ENCODE results near the gene GADD45A. TPM values are rescaled to one million over a fixed set of nuclear protein-coding genes. Genes with fewer than 3 reads are reported as not detected.

Gene GADD45A
- total and polyA plus RNA-seq, 5 experiments from 2014 or later, result 4.1 to 19.5 (median 13.0) TPM

DNA sequence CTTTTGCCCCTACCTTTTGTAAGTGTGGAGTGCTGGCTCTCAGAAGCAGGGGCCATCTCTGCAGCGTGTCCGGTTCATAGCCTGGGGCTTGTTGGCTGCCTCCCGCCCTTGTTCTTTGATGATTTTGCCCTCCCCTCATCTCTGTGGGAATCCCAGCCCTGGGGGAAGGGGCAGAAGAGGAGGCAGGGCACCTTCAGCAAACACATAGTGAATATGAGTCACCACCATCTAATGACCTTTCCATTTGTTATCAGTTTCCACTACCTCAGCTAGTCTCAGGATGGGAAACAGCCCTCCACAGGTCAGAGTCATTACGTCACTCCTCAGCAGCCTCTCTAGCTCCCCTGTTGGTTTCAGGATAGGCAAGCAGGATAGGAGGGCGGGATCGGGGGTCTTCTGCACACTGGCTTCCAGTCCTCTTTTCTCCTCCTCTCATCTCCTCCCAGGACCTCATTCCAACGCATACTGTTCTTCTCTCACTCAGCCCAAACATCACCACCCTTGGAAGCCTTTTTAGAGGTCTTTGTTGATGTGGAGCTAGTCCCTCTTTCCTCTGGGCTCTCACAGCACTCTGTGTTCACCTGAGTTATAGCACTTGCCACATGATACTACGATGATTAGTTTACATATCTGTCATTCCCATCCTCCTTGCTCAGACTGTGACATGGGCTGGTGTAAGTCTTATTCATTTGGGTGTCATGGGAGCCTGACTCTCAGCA is 15.8 kb downstream of the GADD45A start:
- Mint-ChIP-seq H3K4me3 (no peak overlapping the region), H3K27ac (no peak overlapping the region), H3K36me3 (no peaks in the 10 kb centered on the region), H3K9me3 (no peaks in the 10 kb centered on the region), H3K4me1 (peaks cover 0 to 3% (median 0%) of the 10 kb centered on the region in 4 donors), H3K27me3 (peaks cover 0 to 5% (median 1%) of the 10 kb centered on the region in 5 donors)
- ATAC-seq, result no peak
- DNase-seq, result no peak
- POLR2A ChIA-PET, result no interaction called here

GRCh38 chr1:67701876-67702275 is 16.9 kb downstream of the GADD45A start:
- no peaks in the 10 kb centered on the region for H3K36me3 Mint-ChIP-seq
- ATAC-seq, result no peak
- peaks cover 0 to 4% (median 0%) of the 10 kb centered on the region in 4 donors for H3K4me1 Mint-ChIP-seq
- no peak overlapping the region for H3K4me3 Mint-ChIP-seq
- POLR2A ChIA-PET, result no interaction called here
- H3K27me3 Mint-ChIP-seq, result peaks cover 0 to 5% (median 1%) of the 10 kb centered on the region in 5 donors
- no peak for DNase-seq
- H3K27ac Mint-ChIP-seq, result no peak overlapping the region
- H3K9me3 Mint-ChIP-seq, result no peaks in the 10 kb centered on the region

DNA sequence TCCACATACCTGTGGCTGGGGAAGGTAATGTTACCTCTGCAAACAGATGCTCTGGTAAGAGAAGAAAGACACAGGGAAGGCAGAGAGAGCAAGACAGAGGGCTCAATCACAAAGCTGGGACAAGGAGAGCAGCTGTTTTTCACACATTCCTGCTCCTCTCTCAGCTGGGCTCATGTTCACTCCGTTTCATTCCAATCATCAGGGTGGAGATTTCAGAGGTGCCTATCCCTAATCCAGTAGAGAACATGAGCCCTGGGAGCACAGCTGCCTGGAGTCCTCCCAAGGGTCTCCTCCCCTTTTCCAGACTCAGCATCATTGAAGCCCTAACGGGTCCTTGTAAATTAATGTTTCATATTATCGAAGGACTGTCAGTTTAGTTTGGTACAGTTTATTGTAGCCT is 19.4 kb downstream of the GADD45A start:
- ATAC-seq (no peak), DNase-seq (no peak)
- POLR2A ChIA-PET, result no interaction called here
- Mint-ChIP-seq H3K27me3 (peaks cover 0 to 5% (median 1%) of the 10 kb centered on the region in 5 donors), H3K36me3 (no peaks in the 10 kb centered on the region), H3K4me3 (no peak overlapping the region), H3K27ac (no peak overlapping the region), H3K4me1 (peaks cover 0 to 4% (median 0%) of the 10 kb centered on the region in 4 donors), H3K9me3 (no peaks in the 10 kb centered on the region)

- H3K9me3 Mint-ChIP-seq, result no peaks in the 10 kb centered on the region
- no peak overlapping the region for H3K4me3 Mint-ChIP-seq
- ATAC-seq, result no peak
- DNase-seq, result no peak
- H3K4me1 Mint-ChIP-seq, result peaks cover 0 to 2% (median 0%) of the 10 kb centered on the region in 4 donors
- no peak overlapping the region for H3K27ac Mint-ChIP-seq
- POLR2A ChIA-PET, result no interaction called here
- no peaks in the 10 kb centered on the region for H3K36me3 Mint-ChIP-seq
- peaks cover 0 to 5% (median 1%) of the 10 kb centered on the region in 5 donors for H3K27me3 Mint-ChIP-seq
Observed at GRCh38 chr1:67705735-67706453, 20.9 kb downstream of the GADD45A start.

DNA sequence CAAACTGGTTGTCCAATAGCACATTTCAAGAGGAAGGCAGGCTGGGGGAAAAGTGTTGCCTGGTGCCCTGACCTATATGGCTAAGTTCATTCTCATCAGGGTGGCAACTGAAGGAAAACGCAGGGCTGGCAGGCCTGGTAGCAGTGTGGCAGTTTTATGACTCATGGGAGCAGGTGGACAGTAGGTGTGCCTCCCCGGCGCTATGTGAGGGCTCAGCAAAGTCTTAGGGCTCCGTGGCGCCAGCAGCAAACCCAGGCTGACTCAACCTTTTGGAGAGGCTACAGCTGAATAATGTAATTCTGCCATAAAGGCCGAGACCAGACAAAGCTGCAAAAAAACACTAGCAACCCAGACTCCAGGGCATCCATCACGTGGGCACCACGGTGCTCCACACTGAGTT is 23.6 kb downstream of the GADD45A start:
- Mint-ChIP-seq H3K4me3 (no peak overlapping the region), H3K27ac (peak overlapping the region in 1 of 10 donors; percentile 64), H3K27me3 (peaks cover 0 to 1% (median 0%) of the 10 kb centered on the region in 5 donors), H3K4me1 (peaks cover 0 to 2% (median 0%) of the 10 kb centered on the region in 4 donors), H3K9me3 (no peaks in the 10 kb centered on the region), H3K36me3 (no peaks in the 10 kb centered on the region)
- no peak for DNase-seq
- POLR2A ChIA-PET, result no interaction called here
- ATAC-seq, result no peak

- H3K27me3 Mint-ChIP-seq, result peaks cover 0 to 4% (median 0%) of the 10 kb centered on the region in 5 donors
- peaks cover 0 to 2% (median 0%) of the 10 kb centered on the region in 4 donors for H3K4me1 Mint-ChIP-seq
- H3K4me3 Mint-ChIP-seq, result no peak overlapping the region
- DNase-seq (no peak), ATAC-seq (no peak)
- POLR2A ChIA-PET, result no interaction called here
- H3K9me3 Mint-ChIP-seq, result no peaks in the 10 kb centered on the region
- no peak overlapping the region for H3K27ac Mint-ChIP-seq
- no peaks in the 10 kb centered on the region for H3K36me3 Mint-ChIP-seq
Observed at GRCh38 chr1:67710417-67710816, 25.4 kb downstream of the GADD45A start.

DNA sequence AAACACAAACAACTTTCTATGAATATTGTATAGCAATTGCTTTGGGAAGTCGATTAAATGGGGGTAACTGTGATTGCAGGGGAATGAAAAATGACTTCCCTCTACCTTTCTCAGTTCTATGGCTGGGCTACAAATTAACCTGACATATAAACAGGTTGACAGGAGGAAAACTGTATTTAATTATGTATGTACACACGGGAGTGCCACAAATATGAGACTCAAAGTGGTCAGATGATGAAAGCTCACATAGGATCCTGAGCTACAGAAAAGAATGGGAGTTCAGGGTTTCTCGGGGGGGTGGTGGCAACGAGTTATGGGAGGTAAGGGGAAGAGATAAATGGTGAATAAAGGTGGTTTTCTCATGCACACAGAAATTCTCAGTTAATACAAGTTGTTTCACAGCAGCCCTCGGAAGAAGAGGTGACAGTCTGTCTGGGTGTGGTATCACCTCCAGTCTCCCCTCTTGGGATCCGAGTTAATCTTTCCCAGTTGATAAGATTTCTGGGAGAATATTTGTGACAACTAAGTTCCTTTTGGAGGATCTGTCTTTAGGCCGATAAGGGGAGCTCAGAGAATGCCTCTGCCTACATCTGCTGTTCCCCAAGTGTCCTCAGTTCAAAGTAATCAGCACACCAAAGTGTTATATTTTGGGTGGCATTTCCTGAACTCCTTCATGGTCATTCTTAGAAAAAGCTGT is 26.3 kb downstream of the GADD45A start:
- H3K27ac Mint-ChIP-seq, result no peak overlapping the region

GRCh38 chr1:67711855-67712212 is 26.8 kb downstream of the GADD45A start:
- Mint-ChIP-seq H3K27ac (no peak overlapping the region), H3K36me3 (no peaks in the 10 kb centered on the region), H3K4me1 (no peaks in the 10 kb centered on the region), H3K9me3 (no peaks in the 10 kb centered on the region), H3K4me3 (no peak overlapping the region), H3K27me3 (peaks cover 0 to 4% (median 0%) of the 10 kb centered on the region in 5 donors)
- DNase-seq (no peak), ATAC-seq (no peak)
- POLR2A ChIA-PET, result no interaction called here

More for the DNA sequence above, 26.3 kb downstream of the GADD45A start:
- ATAC-seq, result no peak
- no peak for DNase-seq
- Mint-ChIP-seq H3K4me3 (no peak overlapping the region), H3K27me3 (peaks cover 0 to 4% (median 0%) of the 10 kb centered on the region in 5 donors), H3K4me1 (no peaks in the 10 kb centered on the region), H3K9me3 (no peaks in the 10 kb centered on the region), H3K36me3 (no peaks in the 10 kb centered on the region)
- POLR2A ChIA-PET, result no interaction called here

DNA sequence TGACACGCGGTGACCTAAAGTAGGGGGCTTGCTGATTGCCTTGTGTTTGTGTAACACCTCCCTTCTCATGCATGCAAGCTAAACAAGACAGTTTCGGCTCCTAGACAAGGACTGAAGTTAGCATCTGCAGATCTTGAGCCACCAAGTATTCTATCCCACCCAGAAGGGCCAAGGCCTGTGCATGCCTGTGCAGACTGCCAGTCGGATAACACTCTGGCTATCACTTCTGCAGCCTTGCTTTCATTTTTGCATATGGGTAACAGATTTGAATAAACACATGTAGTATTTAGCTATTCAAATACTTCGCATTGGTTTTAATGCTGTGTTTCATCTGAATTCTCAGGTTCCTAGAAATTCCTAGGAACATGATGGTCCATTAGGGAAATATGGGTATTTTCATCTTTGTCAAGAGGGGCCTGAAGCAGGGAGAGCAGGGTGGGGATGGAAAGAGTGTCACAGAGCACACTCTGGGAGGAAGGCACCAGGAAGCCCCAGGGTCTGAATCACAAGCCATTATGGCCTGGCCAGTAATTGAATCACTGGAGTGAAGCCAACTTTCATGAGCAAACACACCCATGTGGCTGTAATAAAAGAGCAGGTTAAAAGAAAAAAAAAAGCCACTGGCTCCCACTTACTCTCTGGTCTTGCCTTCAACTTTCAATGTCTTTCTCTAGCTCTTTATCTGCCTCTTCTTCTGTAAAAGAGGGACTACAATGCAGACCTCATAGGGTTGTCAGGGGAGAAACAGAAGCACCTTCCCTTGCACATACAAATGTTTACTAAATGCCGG is 28.3 kb downstream of the GADD45A start:
- Mint-ChIP-seq H3K27me3 (peaks cover 0 to 4% (median 0%) of the 10 kb centered on the region in 5 donors), H3K36me3 (no peaks in the 10 kb centered on the region), H3K4me3 (no peak overlapping the region), H3K27ac (peak overlapping the region in 1 of 10 donors; percentile 26), H3K4me1 (no peaks in the 10 kb centered on the region), H3K9me3 (no peaks in the 10 kb centered on the region)
- no peak for ATAC-seq
- POLR2A ChIA-PET, result no interaction called here
- DNase-seq, result no peak

GRCh38 chr1:67715819-67716218 is 30.8 kb downstream of the GADD45A start:
- Mint-ChIP-seq H3K27ac (no peak overlapping the region), H3K9me3 (no peaks in the 10 kb centered on the region), H3K36me3 (no peaks in the 10 kb centered on the region), H3K27me3 (peaks cover 0 to 4% (median 0%) of the 10 kb centered on the region in 5 donors), H3K4me3 (no peak overlapping the region), H3K4me1 (no peaks in the 10 kb centered on the region)
- POLR2A ChIA-PET, result interaction anchor here (0.6 to 0.7 kb wide), 2 partner anchors 56 to 161 kb away, joined by 3 to 5 read pairs; no protein-coding TSS in a partner anchor
- ATAC-seq, result no peak
- no peak for DNase-seq

DNA sequence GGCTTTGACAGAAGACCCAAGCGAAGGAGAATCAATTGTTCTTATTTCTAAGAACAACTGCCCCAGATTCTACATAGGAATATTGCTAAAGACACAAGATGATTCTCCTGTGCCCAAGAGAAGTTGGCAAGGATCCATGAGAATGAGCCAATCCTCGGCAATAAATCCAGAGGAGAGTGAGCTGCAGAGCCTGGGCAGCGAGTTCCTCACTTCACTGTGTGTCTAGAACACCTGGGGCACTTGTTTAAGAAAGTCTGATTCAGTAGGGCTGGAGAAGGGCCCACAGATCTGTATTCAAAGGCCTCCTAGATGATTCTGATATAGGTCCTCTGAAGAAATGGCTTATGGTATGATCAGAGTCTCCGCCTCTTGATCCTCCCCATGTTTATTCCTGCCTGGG is 31.8 kb downstream of the GADD45A start:
- Mint-ChIP-seq H3K4me3 (no peak overlapping the region), H3K27me3 (peaks cover 0 to 4% (median 0%) of the 10 kb centered on the region in 5 donors), H3K27ac (no peak overlapping the region), H3K4me1 (no peaks in the 10 kb centered on the region), H3K9me3 (no peaks in the 10 kb centered on the region), H3K36me3 (no peaks in the 10 kb centered on the region)
- no peak for DNase-seq
- POLR2A ChIA-PET, result no interaction called here
- no peak for ATAC-seq

- Mint-ChIP-seq H3K4me1 (no peaks in the 10 kb centered on the region), H3K36me3 (no peaks in the 10 kb centered on the region), H3K9me3 (no peaks in the 10 kb centered on the region), H3K27ac (no peak overlapping the region), H3K27me3 (peaks cover 0 to 4% (median 0%) of the 10 kb centered on the region in 5 donors), H3K4me3 (no peak overlapping the region)
- POLR2A ChIA-PET, result no interaction called here
- no peak for DNase-seq
- ATAC-seq, result no peak
Observed at GRCh38 chr1:67717876-67718275, 32.9 kb downstream of the GADD45A start.
